Measurements from ENCODE around the gene RAVER1. TPM values are rescaled to one million over a fixed set of nuclear protein-coding genes. Genes with fewer than 3 reads are reported as not detected.

Gene RAVER1
- total and polyA plus RNA-seq, 2 of the 8 experiments (the other 6 are each of a cell fraction or from before 2014, with no cell fraction given) = 5.7 to 70.5 TPM

- TF ChIP-seq, protein P1, sequence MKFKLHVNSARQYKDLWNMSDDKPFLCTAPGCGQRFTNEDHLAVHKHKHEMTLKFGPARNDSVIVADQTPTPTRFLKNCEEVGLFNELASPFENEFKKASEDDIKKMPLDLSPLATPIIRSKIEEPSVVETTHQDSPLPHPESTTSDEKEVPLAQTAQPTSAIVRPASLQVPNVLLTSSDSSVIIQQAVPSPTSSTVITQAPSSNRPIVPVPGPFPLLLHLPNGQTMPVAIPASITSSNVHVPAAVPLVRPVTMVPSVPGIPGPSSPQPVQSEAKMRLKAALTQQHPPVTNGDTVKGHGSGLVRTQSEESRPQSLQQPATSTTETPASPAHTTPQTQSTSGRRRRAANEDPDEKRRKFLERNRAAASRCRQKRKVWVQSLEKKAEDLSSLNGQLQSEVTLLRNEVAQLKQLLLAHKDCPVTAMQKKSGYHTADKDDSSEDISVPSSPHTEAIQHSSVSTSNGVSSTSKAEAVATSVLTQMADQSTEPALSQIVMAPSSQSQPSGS (IDR thresholded peaks at IDR 0.05; ENCODE audit: low read length) = no peak
- TF ChIP-seq TAF1 (IDR thresholded peaks at IDR 0.05; ENCODE audit: low read depth, low read length) (no peak), CTBP2 (IDR thresholded peaks at IDR 0.05; ENCODE audit: borderline replicate concordance, insufficient read depth, insufficient read length, low read length) (no peak), POLR2AphosphoS5 (IDR thresholded peaks at IDR 0.05; ENCODE audit: low read depth, low read length) (no peak), TBP (IDR thresholded peaks at IDR 0.05; ENCODE audit: low read depth, low read length) (no peak), FOSL1 (IDR thresholded peaks at IDR 0.05; ENCODE audit: insufficient read depth, low read depth, low read length) (no peak), KDM1A (IDR thresholded peaks at IDR 0.05; ENCODE audit: borderline replicate concordance, low read length) (no peak), RFX5 (IDR thresholded peaks at IDR 0.05; ENCODE audit: borderline replicate concordance, low read depth, low read length) (no peak), TCF12 (IDR thresholded peaks at IDR 0.05; ENCODE audit: low read depth, low read length) (no peak)
Measured at GRCh38 chr19:10343495-10343894, 10.2 kb upstream of the RAVER1 start (continued).

Measured in H1 (cell line).